EH (cell line): Measurements from ENCODE around the gene ESCO1.

Experiments
- DNase-seq: peaks from one replicate; pipeline ENCODE4 v3.0.0-alpha.2; 2015; ENCODE audit warnings: low read depth

Gene ESCO1

DNA sequence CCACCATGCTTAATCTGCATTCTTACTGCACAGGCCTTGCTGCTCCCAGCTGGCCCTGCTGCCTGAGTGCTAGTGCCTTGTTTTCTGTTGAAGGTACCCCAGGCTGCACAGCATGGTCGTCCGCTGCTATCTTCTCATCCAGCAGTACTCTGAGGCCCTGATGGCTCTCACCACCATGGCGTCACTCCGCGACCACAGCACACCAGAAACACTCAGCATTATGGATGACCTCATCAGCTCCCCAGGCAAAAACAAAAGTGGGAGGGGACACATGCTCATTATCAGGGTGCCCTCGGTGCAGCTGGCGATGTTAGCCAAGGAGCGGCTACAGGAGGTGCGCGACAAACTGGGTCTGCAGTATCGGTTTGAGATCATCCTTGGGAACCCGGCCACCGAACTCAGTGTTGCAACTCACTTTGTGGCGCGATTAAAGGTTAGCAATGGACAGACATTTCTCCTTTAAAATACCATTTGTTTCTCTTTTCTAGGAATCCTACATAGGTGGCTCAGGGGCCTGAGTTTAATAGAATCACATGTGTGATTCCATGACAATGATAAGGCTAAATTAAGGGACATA, 110.5 kb downstream of the ESCO1 start:
- DNase-seq = no peak

DNA sequence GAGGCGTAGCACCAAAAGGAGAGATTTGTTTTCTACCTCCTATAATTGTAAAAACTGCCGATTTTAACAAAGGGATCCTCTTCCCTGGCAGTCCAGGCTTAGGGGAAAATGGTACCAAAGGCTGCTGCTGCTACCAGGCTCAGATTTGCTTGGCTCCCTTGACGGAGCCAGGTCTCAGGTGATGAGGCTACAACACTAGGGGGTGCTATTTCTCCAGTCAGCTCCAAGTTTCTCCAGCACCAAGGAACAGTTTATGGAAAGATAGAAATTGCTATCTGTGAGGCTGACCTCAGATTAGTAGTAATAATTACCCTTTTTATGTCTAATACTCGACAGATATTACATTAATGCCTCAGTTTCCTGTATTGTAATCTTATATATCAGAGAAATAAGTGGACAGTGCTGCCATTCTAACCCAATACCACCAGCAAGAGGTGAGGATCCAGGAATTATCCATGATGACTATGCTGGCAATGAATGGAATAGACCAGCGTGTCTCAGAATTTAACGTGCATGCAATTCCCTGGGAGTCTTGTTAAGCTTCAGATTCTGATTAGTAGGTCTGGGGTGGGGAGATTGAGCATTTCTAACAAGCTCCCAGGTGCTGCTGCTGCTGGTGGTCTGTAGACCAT, 111.3 kb downstream of the ESCO1 start:
- peak; percentile 66 for DNase-seq

DNA sequence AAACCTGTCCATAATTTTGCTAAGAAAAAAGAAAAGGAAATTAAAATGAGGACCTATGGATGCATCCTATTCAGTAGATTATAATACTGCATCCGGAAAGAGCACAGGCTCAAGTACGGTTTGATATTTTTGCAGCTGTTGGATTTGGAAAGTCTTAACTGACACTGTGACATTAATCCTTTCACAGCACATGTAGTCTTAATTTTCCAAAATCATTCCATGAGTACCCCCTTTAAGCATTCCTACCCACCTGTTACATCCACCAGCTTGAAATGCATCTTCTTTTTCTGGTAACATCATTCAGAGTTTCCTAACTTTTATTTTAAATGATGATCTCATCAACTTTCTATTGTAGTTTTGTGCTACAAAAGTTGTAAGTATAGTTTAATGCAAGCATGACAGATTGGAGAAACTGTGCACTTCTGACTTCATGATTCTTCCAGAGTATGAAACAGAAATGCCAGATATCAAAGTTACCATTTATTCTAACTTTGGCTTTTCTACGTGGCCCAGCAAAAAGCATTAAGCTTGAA, 113.5 kb downstream of the ESCO1 start:
- DNase-seq = no peak

DNA sequence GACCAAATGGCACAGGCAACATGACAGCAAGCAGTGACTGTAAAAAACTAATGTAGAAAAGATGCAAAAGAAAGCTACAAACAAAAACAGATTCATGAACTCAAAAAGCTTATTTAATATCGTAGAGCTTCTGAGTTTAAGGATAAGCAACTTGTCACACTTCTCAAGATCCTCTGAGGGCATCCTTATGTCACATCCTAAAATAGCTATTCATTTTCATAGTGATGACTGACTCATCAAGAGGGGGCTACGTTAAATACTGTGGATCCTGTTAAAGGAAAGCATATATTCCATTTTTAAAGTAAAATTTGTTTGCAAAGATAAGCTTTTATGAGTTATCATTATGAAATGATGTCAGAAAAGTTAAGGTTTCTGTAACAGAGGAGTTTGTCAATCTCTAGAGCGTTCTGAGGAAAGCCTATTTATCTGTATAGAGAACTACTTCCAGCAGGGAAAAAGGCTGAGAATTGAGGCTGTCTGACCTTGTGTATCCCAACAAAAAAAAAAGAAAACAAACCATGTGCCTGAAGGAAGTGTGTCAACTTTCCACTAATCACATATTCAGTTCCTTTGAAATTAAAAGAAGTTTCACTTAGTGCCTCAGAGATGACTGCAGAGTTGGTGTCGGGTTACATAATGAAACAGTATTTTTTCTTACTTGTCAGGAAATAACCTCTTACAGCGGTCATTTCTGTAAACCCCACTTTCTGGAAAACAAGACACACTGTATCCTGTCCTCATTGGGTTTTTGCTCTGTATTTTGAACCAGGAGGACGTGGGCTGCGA, 115.5 kb downstream of the ESCO1 start:
- peak; percentile 58 for DNase-seq

DNA sequence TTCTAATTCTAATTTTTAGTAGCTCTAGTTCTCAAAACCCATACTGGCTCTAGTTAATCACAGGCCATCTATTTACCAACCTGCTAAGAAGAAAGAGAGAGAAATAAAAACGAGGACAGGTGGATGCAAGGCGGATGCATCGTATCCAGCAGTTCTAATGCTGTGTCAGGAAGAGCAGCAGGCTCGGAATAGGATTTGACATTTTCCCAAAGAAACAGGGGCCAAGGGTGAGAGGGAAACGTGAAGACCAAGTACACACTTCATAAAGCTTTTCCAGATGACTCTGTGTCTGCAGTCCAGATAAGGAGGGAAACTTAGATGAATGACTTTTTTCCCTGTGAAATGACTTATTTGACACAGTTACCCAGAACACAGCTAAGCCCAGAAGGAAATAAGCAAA, 117.5 kb downstream of the ESCO1 start:
- no peak for DNase-seq

DNA sequence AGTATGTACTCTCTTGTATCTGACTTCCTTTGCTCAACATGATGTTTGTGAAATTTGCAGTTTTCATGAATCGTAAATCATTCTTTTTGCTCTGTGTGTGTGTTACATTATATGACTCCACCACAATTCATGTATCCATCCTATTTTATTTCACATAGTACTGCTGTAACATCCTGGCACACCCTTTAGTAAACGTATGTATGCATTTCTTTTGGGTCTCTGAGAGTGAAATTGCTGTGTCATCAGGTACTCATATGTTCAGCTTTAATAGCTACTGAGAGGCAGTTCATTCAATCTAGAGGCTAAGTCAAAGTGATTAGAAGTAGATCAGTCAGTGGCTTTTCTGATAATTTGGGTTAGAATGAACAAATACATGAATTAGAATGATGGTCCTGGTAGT, 118.8 kb downstream of the ESCO1 start:
- DNase-seq = no peak

DNA sequence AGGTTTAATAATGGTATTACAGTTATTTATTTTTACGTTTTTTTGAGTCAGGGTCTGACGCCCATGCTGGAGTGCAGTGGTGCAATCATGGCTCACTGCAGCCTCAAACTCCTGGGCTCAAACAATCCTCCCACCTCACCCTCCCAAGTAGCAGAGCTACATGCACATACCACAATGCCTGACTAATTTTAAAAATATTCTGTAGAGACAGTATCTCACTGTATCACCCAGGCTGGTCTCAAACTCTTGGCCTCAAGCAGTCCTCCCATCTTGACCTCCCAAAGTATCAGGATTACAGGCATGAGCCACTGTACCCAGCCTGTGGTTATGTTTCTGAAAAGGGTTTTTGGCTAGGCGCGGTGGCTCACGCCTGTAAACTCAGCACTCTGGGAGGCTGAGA, 120.8 kb downstream of the ESCO1 start:
- peak; percentile 31 for DNase-seq
